ENCODE results near the gene VSTM2L. TPM values are rescaled to one million over a fixed set of nuclear protein-coding genes. Genes with fewer than 3 reads are reported as not detected.
A peak's percentile ranks its signal among the peaks of the same experiment; 100 is the strongest.

The VSTM2L gene
- total RNA-seq, 1 experiment from 2014 or later: 0.71 TPM

DNA sequence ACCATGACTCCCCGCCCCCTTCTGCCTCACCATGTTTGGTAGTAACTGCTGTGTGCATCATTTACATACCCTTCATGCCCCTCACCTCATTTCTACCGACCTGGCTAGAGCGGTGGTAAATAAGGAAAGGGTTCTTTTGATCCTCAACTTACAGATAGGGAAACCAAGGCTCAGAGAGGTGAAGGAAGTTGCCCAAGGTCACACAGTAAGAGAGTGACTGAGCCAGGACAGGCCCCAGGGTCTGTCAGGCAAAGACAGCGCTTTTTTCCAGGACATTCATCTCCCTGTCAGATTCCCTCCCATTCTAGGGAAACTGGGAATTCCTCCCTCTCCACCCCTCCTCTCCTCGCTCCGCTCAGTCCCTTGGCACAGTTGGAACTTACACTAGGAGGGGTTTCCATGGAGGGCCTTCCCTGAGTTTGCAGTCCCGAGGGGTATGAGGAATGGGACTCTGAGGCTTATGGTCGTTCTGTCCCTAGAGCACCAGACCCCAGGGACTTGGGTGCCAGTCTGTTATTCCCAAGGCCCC, 2.0 kb downstream of the VSTM2L start:
- no peak for DNase-seq
- no peak for TF ChIP-seq CTCF (IDR thresholded peaks at IDR 0.05; ENCODE audit: unreplicated experiment)
- Mint-ChIP-seq H3K36me3 (ENCODE audit: insufficient read depth, unreplicated experiment) (peaks cover 5% of the 10 kb centered on the region), H3K9me3 (ENCODE audit: low read depth, unreplicated experiment) (no peaks in the 10 kb centered on the region), H3K27ac (ENCODE audit: unreplicated experiment) (no peak overlapping the region), H3K27me3 (ENCODE audit: unreplicated experiment) (peaks cover 87% of the 10 kb centered on the region), H3K4me3 (ENCODE audit: low read depth, unreplicated experiment) (no peak overlapping the region), H3K4me1 (ENCODE audit: low read depth, unreplicated experiment) (peaks cover 7% of the 10 kb centered on the region)
- intact Hi-C loops (cut with micrococcal nuclease; ENCODE audit: unreplicated experiment): no loop called here
- CTCF ChIA-PET: no interaction called here
- BruUV-seq (replicated peaks): no TSS peak

DNA sequence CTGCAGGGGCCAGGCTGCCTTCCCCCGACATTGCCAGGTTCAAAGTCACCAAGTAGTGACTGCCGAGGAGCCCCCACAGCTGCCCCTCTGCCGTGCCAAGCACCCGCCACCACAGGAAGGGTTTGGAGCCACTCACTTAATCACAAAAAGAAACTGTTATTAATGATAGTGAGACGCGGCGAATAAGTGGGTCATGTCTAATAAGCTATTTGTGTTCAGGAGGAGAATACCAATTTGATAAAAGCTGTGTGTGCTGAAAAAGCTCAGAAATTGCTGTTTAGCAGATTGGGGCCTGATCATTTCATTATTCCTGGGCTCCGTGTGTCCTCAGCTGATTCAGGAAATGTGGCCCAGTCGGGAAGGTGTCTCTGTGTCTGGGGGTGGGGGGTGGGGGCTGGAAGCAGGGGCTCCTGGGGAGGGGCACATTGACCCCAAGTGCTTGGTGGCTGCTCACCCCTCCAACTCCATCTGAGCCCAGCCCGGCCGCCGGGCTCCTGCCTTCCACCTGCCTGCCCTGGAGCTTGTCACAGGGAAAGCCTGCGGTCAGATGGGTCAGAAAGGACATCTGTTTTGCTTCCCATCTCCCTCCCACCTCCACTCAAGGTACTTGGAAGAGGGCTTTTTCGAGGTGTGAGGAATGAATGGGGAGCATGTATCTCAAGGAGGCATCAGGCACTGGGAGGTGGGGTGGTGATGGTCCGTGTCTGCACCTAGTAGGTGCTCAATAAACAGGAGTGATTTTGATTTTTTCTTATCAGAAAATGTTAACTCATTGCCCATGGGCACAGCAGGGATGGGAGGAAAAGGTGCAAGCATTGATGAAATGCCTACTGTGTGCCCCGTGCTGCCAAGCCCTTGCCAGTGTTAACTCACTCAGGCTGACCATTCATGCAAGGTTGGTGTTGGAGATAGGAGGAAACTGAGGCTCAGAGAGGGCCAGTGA, 3.0 kb downstream of the VSTM2L start:
- BruUV-seq (replicated peaks): no TSS peak
- Mint-ChIP-seq H3K4me1 (ENCODE audit: low read depth, unreplicated experiment) (peaks cover 7% of the 10 kb centered on the region), H3K36me3 (ENCODE audit: insufficient read depth, unreplicated experiment) (peaks cover 5% of the 10 kb centered on the region), H3K9me3 (ENCODE audit: low read depth, unreplicated experiment) (no peaks in the 10 kb centered on the region), H3K4me3 (ENCODE audit: low read depth, unreplicated experiment) (no peak overlapping the region), H3K27me3 (ENCODE audit: unreplicated experiment) (peaks cover 85% of the 10 kb centered on the region), H3K27ac (ENCODE audit: unreplicated experiment) (no peak overlapping the region)
- no peak for DNase-seq
- TF ChIP-seq CTCF (IDR thresholded peaks at IDR 0.05; ENCODE audit: unreplicated experiment): no peak
- CTCF ChIA-PET: interaction anchor here (0.9 to 1.0 kb wide), 2 partner anchors 19 to 89 kb away, joined by 3 read pairs; no protein-coding TSS in a partner anchor
- intact Hi-C loops (cut with micrococcal nuclease; ENCODE audit: unreplicated experiment): no loop called here

GRCh38 chr20:37907330-37907676, 4.4 kb downstream of the VSTM2L start:
- no peaks in the 10 kb centered on the region for H3K9me3 Mint-ChIP-seq (ENCODE audit: low read depth, unreplicated experiment)
- H3K4me3 Mint-ChIP-seq (ENCODE audit: low read depth, unreplicated experiment): no peak overlapping the region
- H3K27ac Mint-ChIP-seq (ENCODE audit: unreplicated experiment): no peak overlapping the region
- peaks cover 1% of the 10 kb centered on the region for H3K36me3 Mint-ChIP-seq (ENCODE audit: insufficient read depth, unreplicated experiment)
- no TSS peak for BruUV-seq (replicated peaks)
- TF ChIP-seq CTCF (IDR thresholded peaks at IDR 0.05; ENCODE audit: unreplicated experiment): no peak
- H3K27me3 Mint-ChIP-seq (ENCODE audit: unreplicated experiment): peaks cover 78% of the 10 kb centered on the region
- CTCF ChIA-PET: interaction anchor here (0.9 to 1.2 kb wide), 2 partner anchors 18 to 85 kb away, joined by 3 read pairs; no protein-coding TSS in a partner anchor
- DNase-seq: no peak
- intact Hi-C loops (cut with micrococcal nuclease; ENCODE audit: unreplicated experiment): no loop called here
- peaks cover 7% of the 10 kb centered on the region for H3K4me1 Mint-ChIP-seq (ENCODE audit: low read depth, unreplicated experiment)

DNA sequence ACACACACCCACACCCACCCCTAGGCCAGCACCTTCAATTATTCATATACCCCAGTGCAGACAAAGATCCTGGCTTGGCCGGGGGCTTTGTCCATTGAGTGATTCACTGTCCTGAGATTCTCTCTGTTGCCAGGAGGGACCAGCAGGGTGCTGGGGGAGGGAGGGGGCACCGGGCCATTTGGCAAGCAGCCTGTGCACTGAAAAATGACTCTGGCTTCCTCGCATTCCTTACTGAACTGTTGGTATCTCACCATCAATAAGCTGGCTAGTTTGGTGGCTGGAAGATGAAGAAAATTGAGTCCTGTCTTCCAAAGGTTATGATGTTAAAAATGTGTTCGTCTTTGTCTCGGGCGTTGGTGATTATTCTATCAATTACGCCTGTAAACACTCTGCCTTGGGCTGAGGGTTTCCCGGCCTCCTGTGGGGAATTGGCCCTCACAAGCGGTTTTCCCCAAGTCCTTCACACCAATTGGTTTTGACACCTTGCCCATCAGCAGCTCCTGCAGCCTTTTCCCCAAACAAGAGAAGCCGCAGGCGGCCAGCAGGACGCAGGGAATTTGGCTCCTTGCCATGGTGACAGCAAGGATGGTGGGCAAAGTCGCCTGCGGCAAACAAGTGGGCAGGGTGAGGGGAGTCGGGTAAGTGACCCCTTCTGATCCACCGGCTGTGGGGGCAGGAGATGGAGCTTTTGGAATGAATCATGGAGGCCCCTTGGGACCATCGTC, 4.9 kb downstream of the VSTM2L start:
- DNase-seq: peak; percentile 34
- H3K9me3 Mint-ChIP-seq (ENCODE audit: low read depth, unreplicated experiment): no peaks in the 10 kb centered on the region
- TF ChIP-seq CTCF (IDR thresholded peaks at IDR 0.05; ENCODE audit: unreplicated experiment): no peak
- no peak overlapping the region for H3K4me3 Mint-ChIP-seq (ENCODE audit: low read depth, unreplicated experiment)
- intact Hi-C loops (cut with micrococcal nuclease; ENCODE audit: unreplicated experiment): no loop called here
- peaks cover 7% of the 10 kb centered on the region for H3K4me1 Mint-ChIP-seq (ENCODE audit: low read depth, unreplicated experiment)
- no peak overlapping the region for H3K27ac Mint-ChIP-seq (ENCODE audit: unreplicated experiment)
- H3K27me3 Mint-ChIP-seq (ENCODE audit: unreplicated experiment): peaks cover 78% of the 10 kb centered on the region
- no peaks in the 10 kb centered on the region for H3K36me3 Mint-ChIP-seq (ENCODE audit: insufficient read depth, unreplicated experiment)
- BruUV-seq (replicated peaks): no TSS peak
- CTCF ChIA-PET: interaction anchor here (0.6 to 1.2 kb wide), 3 partner anchors 18 to 918 kb away, joined by 3 read pairs; no protein-coding TSS in a partner anchor
